H1 (cell line): Measurements from ENCODE around the gene BRIP1. TPM values are rescaled to one million over a fixed set of nuclear protein-coding genes. Genes with fewer than 3 reads are reported as not detected.

Experiments used
- CTCF ChIA-PET: fragments of 300-600 bp; sonication (Branson Sonifier 250); formaldehyde crosslinking; loops from one replicate; lab custom pipeline; 2021; ENCODE audit not compliant: partially characterized antibody; lab: Charles Lee
- POLR2A ChIA-PET: fragments of 300-600 bp; sonication (Branson Sonifier 250); formaldehyde crosslinking; loops from one replicate; lab custom pipeline; 2021; ENCODE audit warnings: inconsistent platforms; ENCODE audit not compliant: partially characterized antibody; lab: Charles Lee
- DNase-seq, 2 experiments: peaks; one replicate each; pipeline versions ENCODE4 v3.0.0 to v3.0.0-alpha.2; 2010 to 2022; ENCODE audit warnings: low spot score in 2 of 2, low read depth in 1 of 2, mixed read lengths in 1 of 2
- FAIRE-seq: peaks from 2 replicates; lab custom pipeline; 2011; peaks lifted over from hg19 to GRCh38; lab: Jason Lieb, UNC
- H2AFZ ChIP-seq: 2 replicates; pipeline ENCODE4 v1.8.1; 2012; ENCODE audit warnings: low read length, inconsistent platforms
- H2AK5ac ChIP-seq: 2 replicates; pipeline ENCODE4 v1.6.1; 2013; ENCODE audit warnings: low read depth, low read length
- H2BK120ac ChIP-seq: replicated peaks from 2 replicates; pipeline ENCODE3; 2013; ENCODE audit warnings: low read depth, low read length, inconsistent platforms
- H2BK12ac ChIP-seq: 2 replicates; pipeline ENCODE4 v1.6.1; 2013; ENCODE audit warnings: low read depth, low read length
- H2BK15ac ChIP-seq: 2 replicates; pipeline ENCODE4 v1.6.1; 2013; ENCODE audit warnings: low read length
- H2BK20ac ChIP-seq: 2 replicates; pipeline ENCODE4 v1.6.1; 2013; ENCODE audit warnings: low read length
- H2BK5ac ChIP-seq: 2 replicates; pipeline ENCODE4 v1.6.1; 2013; ENCODE audit warnings: low read depth, low read length
- H3K14ac ChIP-seq: 2 replicates; pipeline ENCODE4 v1.6.1; 2013; ENCODE audit warnings: inconsistent platforms; ENCODE audit not compliant: insufficient read length
- H3K18ac ChIP-seq: 2 replicates; pipeline ENCODE4 v1.6.1; 2013; ENCODE audit warnings: low read length; ENCODE audit errors: extremely low read depth
- H3K23ac ChIP-seq: 2 replicates; pipeline ENCODE4 v1.6.1; 2013; ENCODE audit warnings: inconsistent platforms; ENCODE audit not compliant: insufficient read length
- H3K23me2 ChIP-seq: 2 replicates; pipeline ENCODE4 v1.6.1; 2013; ENCODE audit warnings: low read depth, low read length
- H3K27ac ChIP-seq: 2 replicates; pipeline ENCODE4 v1.6.1; 2011; ENCODE audit warnings: low read depth, low read length, inconsistent platforms
- H3K27me3 ChIP-seq, 4 experiments: replicated peaks in 1 of 4; 1 replicate in 1 of 4; 2 replicates in 3 of 4; pipeline versions ENCODE4 v1.6.1 to v1.8.1; 2011 to 2013; ENCODE audit warnings: low read length in 3 of 4, mild to moderate bottlenecking in 3 of 4, inconsistent platforms in 2 of 4, mixed read lengths in 2 of 4, moderate library complexity in 1 of 4; ENCODE audit not compliant: control insufficient read depth in 3 of 4, insufficient read depth in 3 of 4; ENCODE audit errors: extremely low read depth in 1 of 4
- H3K36me3 ChIP-seq, 4 experiments: 2 replicates each; pipeline versions ENCODE4 v1.6.1 to v1.8.1; 2011 to 2013; ENCODE audit warnings: mild to moderate bottlenecking in 4 of 4, low read length in 3 of 4, moderate library complexity in 2 of 4, control low read depth in 1 of 4, inconsistent platforms in 1 of 4; ENCODE audit not compliant: insufficient read depth in 4 of 4, control insufficient read depth in 2 of 4
- H3K4ac ChIP-seq: replicated peaks from 2 replicates; pipeline ENCODE3; 2013; ENCODE audit warnings: low read length, low read depth, mixed read lengths, inconsistent platforms; ENCODE audit not compliant: insufficient read length
- H3K4me1 ChIP-seq, 4 experiments: replicated peaks in 1 of 4; 1 replicate in 1 of 4; 2 replicates in 3 of 4; pipeline versions ENCODE4 v1.6.1 to v1.8.1; 2011 to 2013; ENCODE audit warnings: low read length in 3 of 4, inconsistent platforms in 2 of 4, mixed read lengths in 1 of 4; ENCODE audit not compliant: insufficient read depth in 4 of 4, control insufficient read depth in 3 of 4
- H3K4me2 ChIP-seq, 2 experiments: 2 replicates each; pipeline versions ENCODE4 v1.6.1 to v1.8.1; 2011 to 2013; ENCODE audit warnings: low read depth in 2 of 2, low read length in 2 of 2, control low read depth in 1 of 2, inconsistent platforms in 1 of 2, mild to moderate bottlenecking in 1 of 2; ENCODE audit not compliant: insufficient read depth in 1 of 2
- H3K4me3 ChIP-seq, 4 experiments: fragments of 200-600, 300-600 bp in 1 of 4; sonication (generic), shearing (Covaris generic), sonication (Bioruptor Twin) in 1 of 4; 2 replicates each; pipeline versions ENCODE4 v1.5.1 to v1.8.1; 2011 to 2016; ENCODE audit warnings: low read length in 4 of 4, low read depth in 3 of 4, control low read depth in 2 of 4, inconsistent platforms in 2 of 4, mild to moderate bottlenecking in 2 of 4, mixed read lengths in 1 of 4, moderate library complexity in 1 of 4; ENCODE audit not compliant: insufficient read depth in 2 of 4; ENCODE audit errors: extremely low read depth in 1 of 4
- H3K56ac ChIP-seq: replicated peaks from 2 replicates; pipeline ENCODE3; 2013; ENCODE audit warnings: low read depth, mild to moderate bottlenecking, mixed read lengths, low read length, inconsistent platforms; ENCODE audit not compliant: insufficient read length
- H3K79me1 ChIP-seq: 2 replicates; pipeline ENCODE4 v1.6.1; 2013; ENCODE audit warnings: low read depth, low read length, control low read depth
- H3K79me2 ChIP-seq, 2 experiments: 2 replicates each; pipeline versions ENCODE4 v1.6.1 to v1.8.1; 2012 to 2013; ENCODE audit warnings: low read length in 2 of 2, mild to moderate bottlenecking in 2 of 2, inconsistent platforms in 1 of 2; ENCODE audit not compliant: insufficient read depth in 2 of 2, control insufficient read depth in 1 of 2
- H3K9ac ChIP-seq, 4 experiments: replicated peaks in 1 of 4; 1 replicate in 1 of 4; 2 replicates in 3 of 4; pipeline versions ENCODE4 v1.6.1 to v1.8.1; 2011 to 2013; ENCODE audit warnings: low read depth in 3 of 4, low read length in 3 of 4, control low read depth in 2 of 4, mild to moderate bottlenecking in 2 of 4, moderate library complexity in 2 of 4, inconsistent platforms in 1 of 4; ENCODE audit errors: extremely low read depth in 1 of 4
- H3K9me3 ChIP-seq, 2 experiments: 2 replicates each; pipeline versions ENCODE4 v1.6.1 to v1.8.1; 2012 to 2013; ENCODE audit warnings: mild to moderate bottlenecking in 2 of 2, moderate library complexity in 2 of 2, control low read depth in 1 of 2, inconsistent platforms in 1 of 2, low read depth in 1 of 2, low read length in 1 of 2, mixed read lengths in 1 of 2; ENCODE audit not compliant: insufficient read depth in 2 of 2
- H4K20me1 ChIP-seq, 2 experiments: replicated peaks in 1 of 2; 2 replicates each; pipeline versions ENCODE3 to v1.8.1; 2011 to 2013; ENCODE audit warnings: inconsistent platforms in 2 of 2, low read length in 2 of 2, mild to moderate bottlenecking in 1 of 2; ENCODE audit not compliant: insufficient read depth in 2 of 2, control insufficient read depth in 1 of 2
- H4K5ac ChIP-seq: 2 replicates; pipeline ENCODE4 v1.6.1; 2013; ENCODE audit warnings: low read length, low read depth, mixed read lengths, inconsistent platforms; ENCODE audit not compliant: insufficient read length
- H4K8ac ChIP-seq: 2 replicates; pipeline ENCODE4 v1.8.0; 2013; ENCODE audit warnings: mild to moderate bottlenecking, moderate library complexity, low read length, inconsistent platforms; ENCODE audit not compliant: insufficient read depth; ENCODE audit errors: extremely low read depth
- H4K91ac ChIP-seq: replicated peaks from 2 replicates; pipeline ENCODE3; 2013; ENCODE audit warnings: low read length, mixed read lengths, inconsistent platforms; ENCODE audit not compliant: insufficient read length
- ASH2L ChIP-seq: fragments of 200-600, 300-600 bp; sonication (generic); IDR thresholded peaks from one replicate; pipeline ENCODE4 v1.7.1; 2017; ENCODE audit warnings: low read length
- ATF2 ChIP-seq: IDR thresholded peaks from 2 replicates; pipeline ENCODE4 v1.6.1; 2012; ENCODE audit warnings: low read length, inconsistent platforms
- BRCA1 ChIP-seq: IDR thresholded peaks from 2 replicates; pipeline ENCODE4 v1.6.1; 2012; ENCODE audit warnings: low read depth, low read length, improper control_type of control experiment
- CHD2 ChIP-seq: IDR thresholded peaks from 2 replicates; pipeline ENCODE4 v1.6.1; 2012; ENCODE audit warnings: low read length, improper control_type of control experiment
- GTF2F1 ChIP-seq: IDR thresholded peaks from 2 replicates; pipeline ENCODE4 v1.6.1; 2012; ENCODE audit warnings: low read depth, low read length, improper control_type of control experiment, borderline replicate concordance
- JUND ChIP-seq: IDR thresholded peaks from 2 replicates; pipeline ENCODE4 v1.6.1; 2011; ENCODE audit warnings: mild to moderate bottlenecking, improper control_type of control experiment, low read length
- KDM5A ChIP-seq: fragments of 200-600 bp; IDR thresholded peaks from 2 replicates; pipeline ENCODE4 v1.7.1; 2012; ENCODE audit warnings: mild to moderate bottlenecking, low read length, inconsistent platforms, mixed read lengths
- RAD21 ChIP-seq, 2 experiments: IDR thresholded peaks in 1 of 2; conservative IDR thresholded peaks in 1 of 2; 2 replicates each; pipeline ENCODE4 v1.6.1; 2011; ENCODE audit warnings: low read depth in 2 of 2, low read length in 2 of 2, improper control_type of control experiment in 1 of 2, inconsistent platforms in 1 of 2, mild to moderate bottlenecking in 1 of 2, moderate library complexity in 1 of 2
- RFX5 ChIP-seq: IDR thresholded peaks from 2 replicates; pipeline ENCODE4 v1.6.1; 2011; ENCODE audit warnings: low read depth, low read length, improper control_type of control experiment, borderline replicate concordance
- RNF2 ChIP-seq: fragments of 200-900, 300-1000 bp; sonication (generic); IDR thresholded peaks from 2 replicates; pipeline ENCODE4 v1.7.1; 2016; ENCODE audit warnings: borderline replicate concordance, low read depth, mild to moderate bottlenecking, antibody characterized with exemption, low read length; ENCODE audit not compliant: poor library complexity, severe bottlenecking; ENCODE audit errors: missing control alignments
- SIN3A ChIP-seq, 2 experiments: IDR thresholded peaks in 1 of 2; conservative IDR thresholded peaks in 1 of 2; 2 replicates each; pipeline ENCODE4 v1.6.1; 2011 to 2012; ENCODE audit warnings: low read length in 2 of 2, improper control_type of control experiment in 1 of 2, low read depth in 1 of 2, mild to moderate bottlenecking in 1 of 2
- SP2 ChIP-seq: IDR thresholded peaks from 2 replicates; pipeline ENCODE4 v1.6.1; 2012; ENCODE audit warnings: mild to moderate bottlenecking, low read length, inconsistent platforms
- polyA plus RNA-seq, 7 experiments: library from polyadenylated mRNA; depleted of rRNA in 3 of 7; stranded (reverse) in 5 of 7; unstranded in 2 of 7; fragments of >200 nt in 5 of 7; fragments of 200-250 nt in 2 of 7; gene quantifications; 1 replicate in 5 of 7; 2 replicates in 1 of 7; 4 replicates in 1 of 7; pipeline versions ENCODE4 v1.2.1 to v1.2.3, GENCODE V29; 2011 to 2013; ENCODE audit warnings: missing spikeins in 2 of 7, mixed read lengths in 2 of 7
- total RNA-seq: library from RNA; stranded (reverse); fragmentation: NEBNext Ultra II Directional; extraction: Animal tissue kit (Norgen Biotek cat#: 25700); gene quantifications from 2 replicates; pipeline ENCODE4 v1.2.1, GENCODE V29; 2021
- TF ChIP-seq, protein P1 (sequence below): IDR thresholded peaks from 2 replicates; pipeline ENCODE4 v1.6.1; 2012; ENCODE audit warnings: inconsistent platforms

BRIP1 gene
- total and polyA plus RNA-seq, 2 of the 8 experiments (the other 6 are each of a cell fraction or from before 2014, with no cell fraction given) = 5.8 to 19.2 TPM

DNA sequence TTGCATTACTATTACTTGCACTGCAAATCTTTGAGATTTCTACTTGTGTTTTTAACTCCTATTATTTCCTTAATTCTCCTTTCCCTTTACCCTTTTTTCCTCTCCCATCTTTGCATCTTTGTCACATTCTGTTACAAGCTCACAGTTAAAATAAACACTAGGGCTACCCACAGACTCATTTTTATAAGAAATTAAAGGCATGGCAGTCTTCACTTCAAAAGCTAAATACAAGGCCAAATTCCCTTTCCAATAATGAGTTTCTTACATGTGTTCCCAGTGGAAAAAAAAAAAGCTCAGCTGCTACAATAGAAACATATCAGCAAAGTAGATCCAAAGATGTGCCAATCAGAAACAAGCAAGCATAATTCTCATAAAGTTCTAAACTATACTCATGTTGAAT is 3.7 kb upstream of the BRIP1 start:
- POLR2A ChIA-PET = no interaction called here
- H3K27ac ChIP-seq = no peak overlapping the region
- CTCF ChIA-PET = interaction anchor here (0.6 kb wide), 1 partner anchor 245 kb away, joined by 3 read pairs; no protein-coding TSS in a partner anchor
- no peak overlapping the region for H2BK20ac ChIP-seq
- no peaks in the 10 kb centered on the region for H3K4me1 ChIP-seq
- no peaks in the 10 kb centered on the region for H3K23me2 ChIP-seq
- H3K4me3 ChIP-seq = no peak overlapping the region
- H3K9ac ChIP-seq = no peak overlapping the region
- no peak overlapping the region for H3K18ac ChIP-seq
- H3K4me2 ChIP-seq = no peak overlapping the region
- H4K8ac ChIP-seq = no peak overlapping the region
- no peak overlapping the region for H2BK15ac ChIP-seq
- no peak overlapping the region for H4K5ac ChIP-seq
- H2BK5ac ChIP-seq = no peak overlapping the region
- no peak overlapping the region for H3K14ac ChIP-seq
- DNase-seq (no peak), FAIRE-seq (no peak)
- H4K20me1 ChIP-seq = no peaks in the 10 kb centered on the region
- peaks cover 0 to 8% of the 10 kb centered on the region in 2 experiments; a peak in 2 of 4 replicates for H3K79me2 ChIP-seq
- H3K79me1 ChIP-seq = no peaks in the 10 kb centered on the region
- H2AK5ac ChIP-seq = no peak overlapping the region
- H3K23ac ChIP-seq = no peak overlapping the region
- H2AFZ ChIP-seq = no peak overlapping the region
- H3K9me3 ChIP-seq = no peaks in the 10 kb centered on the region
- H3K36me3 ChIP-seq = peaks cover 0 to 25% (median 11%) of the 10 kb centered on the region in 4 experiments; a peak in 5 of 8 replicates
- H3K27me3 ChIP-seq = peaks cover 0 to 1% (median 0%) of the 10 kb centered on the region in 4 experiments; a peak in 1 of 7 replicates
- no peak overlapping the region for H4K91ac ChIP-seq
- H2BK12ac ChIP-seq = no peak overlapping the region
- H3K4ac ChIP-seq = no peak overlapping the region
- H2BK120ac ChIP-seq = no peak overlapping the region
- no peak overlapping the region for H3K56ac ChIP-seq
- TF ChIP-seq RAD21 (IDR thresholded peaks at IDR 0.05 in 1 of 2, conservative IDR thresholded peaks at IDR 0.05 in 1 of 2; ENCODE audit: low read depth in 2 of 2, low read length in 2 of 2) = no peak
- no peak for TF ChIP-seq JUND
- TF ChIP-seq RNF2 = no peak
- TF ChIP-seq SIN3A (conservative IDR thresholded peaks at IDR 0.05 in 1 of 2, IDR thresholded peaks at IDR 0.05 in 1 of 2; ENCODE audit: low read depth in 1 of 2, low read length in 2 of 2) = no peak
- no peak for TF ChIP-seq KDM5A
- no peak for TF ChIP-seq BRCA1
- TF ChIP-seq ATF2 = no peak
- no peak for TF ChIP-seq ASH2L
- no peak for TF ChIP-seq SP2
- TF ChIP-seq CHD2 = no peak
- no peak for TF ChIP-seq GTF2F1
- TF ChIP-seq, protein P1, sequence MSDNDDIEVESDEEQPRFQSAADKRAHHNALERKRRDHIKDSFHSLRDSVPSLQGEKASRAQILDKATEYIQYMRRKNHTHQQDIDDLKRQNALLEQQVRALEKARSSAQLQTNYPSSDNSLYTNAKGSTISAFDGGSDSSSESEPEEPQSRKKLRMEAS = no peak
- TF ChIP-seq RFX5 = no peak
